ENCODE results near the gene SLC2A13. TPM values are rescaled to one million over a fixed set of nuclear protein-coding genes. Genes with fewer than 3 reads are reported as not detected.

Gene SLC2A13
- total and polyA plus RNA-seq, 2 donors (not counting 3 experiments of a cell fraction or from before 2014, with no cell fraction given), result 1.2 to 4.9 TPM

GRCh38 chr12:40153432-40153831, 47.6 kb upstream of the SLC2A13 start:
- no peaks in the 10 kb centered on the region for H3K27me3 ChIP-seq (ENCODE audit: control insufficient read depth in 2 of 2, insufficient read depth in 2 of 2, low read length in 2 of 2)
- no peak overlapping the region for H3K27ac ChIP-seq (ENCODE audit: insufficient read depth, low read depth, low read length)
- no peak for FAIRE-seq
- POLR2A ChIA-PET, result no interaction called here
- H3K4me1 ChIP-seq (ENCODE audit: control insufficient read depth, extremely low read depth, insufficient read depth, low read length), result peaks cover 4% of the 10 kb centered on the region
- intact Hi-C loops (cut with micrococcal nuclease), result loop anchor here (1.0 to 10.0 kb wide), 4 partner anchors 71 to 771 kb away; partner anchors contain the start of gene LRRK2
- H3K9me3 ChIP-seq (replicated peaks; ENCODE audit: control insufficient read depth, insufficient read depth, low read length), result no peaks in the 10 kb centered on the region
- no peaks in the 10 kb centered on the region for H3K9me1 ChIP-seq (replicated peaks; ENCODE audit: control insufficient read depth, extremely low read depth, insufficient read depth, low read length)
- H3K4me3 ChIP-seq (replicated peaks in 1 of 3; ENCODE audit: insufficient read depth in 1 of 3, low read depth in 1 of 3, low read length in 3 of 3), result no peak overlapping the region
- H3K36me3 ChIP-seq (ENCODE audit: control insufficient read depth in 2 of 2, extremely low read depth in 1 of 2, insufficient read depth in 2 of 2, low read length in 2 of 2), result no peaks in the 10 kb centered on the region
- H3K4me2 ChIP-seq (ENCODE audit: insufficient read depth, low read length), result no peak overlapping the region
- dilution Hi-C loops (cut with MboI; ENCODE audit: extremely low pct_ligation_motif_present, low sequenced_read_pairs), result no loop called here
- BruUV-seq (replicated peaks), result no TSS peak
- H4K20me1 ChIP-seq (replicated peaks; ENCODE audit: control insufficient read depth, extremely low read depth, insufficient read depth, low read length), result no peaks in the 10 kb centered on the region
- CTCF ChIA-PET, result interaction anchor here (0.8 to 5.4 kb wide), 6 partner anchors 110 to 210 kb away, joined by 3 to 85 read pairs (median 6); no protein-coding TSS in a partner anchor
- no peaks in the 10 kb centered on the region for H3K79me2 ChIP-seq (ENCODE audit: control insufficient read depth, insufficient read depth, low read length)
- H2AFZ ChIP-seq (ENCODE audit: low read depth, low read length), result no peak overlapping the region
- TF ChIP-seq POLR2AphosphoS5 (IDR thresholded peaks at IDR 0.05; ENCODE audit: insufficient read depth, low read depth, low read length) (no peak), FOS (IDR thresholded peaks at IDR 0.05; ENCODE audit: borderline replicate concordance, insufficient read depth, low read length) (peak; percentile 27)
- no peak overlapping the region for H3K9ac ChIP-seq (replicated peaks; ENCODE audit: extremely low read depth, insufficient read depth, low read length)
- DNase-seq (ENCODE audit: low read depth, low spot score), result peak; percentile 9

- no peak overlapping the region for H3K27ac ChIP-seq (ENCODE audit: insufficient read depth, low read depth, low read length)
- no TSS peak for BruUV-seq (replicated peaks)
- TF ChIP-seq POLR2AphosphoS5 (IDR thresholded peaks at IDR 0.05; ENCODE audit: insufficient read depth, low read depth, low read length) (no peak), CTCF (IDR thresholded peaks at IDR 0.05; ENCODE audit: extremely low read depth in 1 of 2, insufficient read depth in 1 of 2, low read depth in 1 of 2, low read length in 2 of 2) (peak; percentile 55 to 68)
- no peaks in the 10 kb centered on the region for H3K79me2 ChIP-seq (ENCODE audit: control insufficient read depth, insufficient read depth, low read length)
- H4K20me1 ChIP-seq (replicated peaks; ENCODE audit: control insufficient read depth, extremely low read depth, insufficient read depth, low read length), result no peaks in the 10 kb centered on the region
- dilution Hi-C loops (cut with MboI; ENCODE audit: extremely low pct_ligation_motif_present, low sequenced_read_pairs) (no loop called here), intact Hi-C loops (cut with micrococcal nuclease) (loop anchor here (1.0 to 10.0 kb wide), 5 partner anchors 72 to 772 kb away; partner anchors contain the start of gene LRRK2)
- CTCF ChIA-PET, result interaction anchor here (0.8 to 5.4 kb wide), 6 partner anchors 110 to 211 kb away, joined by 3 to 85 read pairs (median 6); no protein-coding TSS in a partner anchor
- H3K36me3 ChIP-seq (ENCODE audit: control insufficient read depth in 2 of 2, extremely low read depth in 1 of 2, insufficient read depth in 2 of 2, low read length in 2 of 2), result no peaks in the 10 kb centered on the region
- FAIRE-seq (peak; percentile 78), DNase-seq (ENCODE audit: low read depth, low spot score) (peak; percentile 68)
- H3K9me1 ChIP-seq (replicated peaks; ENCODE audit: control insufficient read depth, extremely low read depth, insufficient read depth, low read length), result no peaks in the 10 kb centered on the region
- no peak overlapping the region for H3K9ac ChIP-seq (replicated peaks; ENCODE audit: extremely low read depth, insufficient read depth, low read length)
- peaks cover 4% of the 10 kb centered on the region for H3K4me1 ChIP-seq (ENCODE audit: control insufficient read depth, extremely low read depth, insufficient read depth, low read length)
- POLR2A ChIA-PET, result no interaction called here
- H3K27me3 ChIP-seq (ENCODE audit: control insufficient read depth in 2 of 2, insufficient read depth in 2 of 2, low read length in 2 of 2), result no peaks in the 10 kb centered on the region
- H2AFZ ChIP-seq (ENCODE audit: low read depth, low read length), result no peak overlapping the region
- no peak overlapping the region for H3K4me3 ChIP-seq (replicated peaks in 1 of 3; ENCODE audit: insufficient read depth in 1 of 3, low read depth in 1 of 3, low read length in 3 of 3)
- H3K4me2 ChIP-seq (ENCODE audit: insufficient read depth, low read length), result no peak overlapping the region
- no peaks in the 10 kb centered on the region for H3K9me3 ChIP-seq (replicated peaks; ENCODE audit: control insufficient read depth, insufficient read depth, low read length)
These were observed 47.0 kb upstream of the SLC2A13 start for GRCh38 chr12:40152783-40153383.
